Panc1 (cell line): Measurements from ENCODE around the gene NAT10.

Experiments used
- SIN3A ChIP-seq: IDR thresholded peaks from 2 replicates; pipeline ENCODE4 v1.6.1; 2012; ENCODE audit warnings: low read depth, mild to moderate bottlenecking, low read length, moderate library complexity, borderline replicate concordance; ENCODE audit not compliant: insufficient read depth
- TCF7L2 ChIP-seq: IDR thresholded peaks from 2 replicates; pipeline ENCODE4 v1.6.1; 2011; ENCODE audit warnings: mild to moderate bottlenecking, low read depth, low read length, inconsistent platforms
- TF ChIP-seq, protein P1 (sequence below): fragments of 450-650 bp; IDR thresholded peaks from 2 replicates; pipeline ENCODE4 v1.5.1; 2017; ENCODE audit warnings: mild to moderate bottlenecking
- TF ChIP-seq, protein P2 (sequence below), 2 experiments: IDR thresholded peaks; 2 replicates each; pipeline ENCODE4 v1.6.1; 2011 to 2012; ENCODE audit warnings: low read depth in 2 of 2, control low read depth in 1 of 2, low read length in 1 of 2, mild to moderate bottlenecking in 1 of 2, moderate library complexity in 1 of 2; ENCODE audit not compliant: insufficient read depth in 1 of 2

- TF ChIP-seq, protein P1, sequence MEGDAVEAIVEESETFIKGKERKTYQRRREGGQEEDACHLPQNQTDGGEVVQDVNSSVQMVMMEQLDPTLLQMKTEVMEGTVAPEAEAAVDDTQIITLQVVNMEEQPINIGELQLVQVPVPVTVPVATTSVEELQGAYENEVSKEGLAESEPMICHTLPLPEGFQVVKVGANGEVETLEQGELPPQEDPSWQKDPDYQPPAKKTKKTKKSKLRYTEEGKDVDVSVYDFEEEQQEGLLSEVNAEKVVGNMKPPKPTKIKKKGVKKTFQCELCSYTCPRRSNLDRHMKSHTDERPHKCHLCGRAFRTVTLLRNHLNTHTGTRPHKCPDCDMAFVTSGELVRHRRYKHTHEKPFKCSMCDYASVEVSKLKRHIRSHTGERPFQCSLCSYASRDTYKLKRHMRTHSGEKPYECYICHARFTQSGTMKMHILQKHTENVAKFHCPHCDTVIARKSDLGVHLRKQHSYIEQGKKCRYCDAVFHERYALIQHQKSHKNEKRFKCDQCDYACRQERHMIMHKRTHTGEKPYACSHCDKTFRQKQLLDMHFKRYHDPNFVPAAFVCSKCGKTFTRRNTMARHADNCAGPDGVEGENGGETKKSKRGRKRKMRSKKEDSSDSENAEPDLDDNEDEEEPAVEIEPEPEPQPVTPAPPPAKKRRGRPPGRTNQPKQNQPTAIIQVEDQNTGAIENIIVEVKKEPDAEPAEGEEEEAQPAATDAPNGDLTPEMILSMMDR = no peak
- no peak for TF ChIP-seq TCF7L2
- TF ChIP-seq SIN3A = no peak
- TF ChIP-seq, protein P2, sequence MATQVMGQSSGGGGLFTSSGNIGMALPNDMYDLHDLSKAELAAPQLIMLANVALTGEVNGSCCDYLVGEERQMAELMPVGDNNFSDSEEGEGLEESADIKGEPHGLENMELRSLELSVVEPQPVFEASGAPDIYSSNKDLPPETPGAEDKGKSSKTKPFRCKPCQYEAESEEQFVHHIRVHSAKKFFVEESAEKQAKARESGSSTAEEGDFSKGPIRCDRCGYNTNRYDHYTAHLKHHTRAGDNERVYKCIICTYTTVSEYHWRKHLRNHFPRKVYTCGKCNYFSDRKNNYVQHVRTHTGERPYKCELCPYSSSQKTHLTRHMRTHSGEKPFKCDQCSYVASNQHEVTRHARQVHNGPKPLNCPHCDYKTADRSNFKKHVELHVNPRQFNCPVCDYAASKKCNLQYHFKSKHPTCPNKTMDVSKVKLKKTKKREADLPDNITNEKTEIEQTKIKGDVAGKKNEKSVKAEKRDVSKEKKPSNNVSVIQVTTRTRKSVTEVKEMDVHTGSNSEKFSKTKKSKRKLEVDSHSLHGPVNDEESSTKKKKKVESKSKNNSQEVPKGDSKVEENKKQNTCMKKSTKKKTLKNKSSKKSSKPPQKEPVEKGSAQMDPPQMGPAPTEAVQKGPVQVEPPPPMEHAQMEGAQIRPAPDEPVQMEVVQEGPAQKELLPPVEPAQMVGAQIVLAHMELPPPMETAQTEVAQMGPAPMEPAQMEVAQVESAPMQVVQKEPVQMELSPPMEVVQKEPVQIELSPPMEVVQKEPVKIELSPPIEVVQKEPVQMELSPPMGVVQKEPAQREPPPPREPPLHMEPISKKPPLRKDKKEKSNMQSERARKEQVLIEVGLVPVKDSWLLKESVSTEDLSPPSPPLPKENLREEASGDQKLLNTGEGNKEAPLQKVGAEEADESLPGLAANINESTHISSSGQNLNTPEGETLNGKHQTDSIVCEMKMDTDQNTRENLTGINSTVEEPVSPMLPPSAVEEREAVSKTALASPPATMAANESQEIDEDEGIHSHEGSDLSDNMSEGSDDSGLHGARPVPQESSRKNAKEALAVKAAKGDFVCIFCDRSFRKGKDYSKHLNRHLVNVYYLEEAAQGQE (IDR thresholded peaks at IDR 0.05; ENCODE audit: insufficient read depth in 1 of 2, low read depth in 2 of 2, low read length in 1 of 2) = no peak
These were observed 83.8 kb downstream of the NAT10 start for GRCh38 chr11:34189191-34189590.
